HepG2 (cell line): ENCODE results near the gene DGKG. TPM values are rescaled to one million over a fixed set of nuclear protein-coding genes. Genes with fewer than 3 reads are reported as not detected.

Experiments used
- ATAC-seq: fragments of 200-7000 bp; cut with Tn5 transposase; 3 replicates; pipeline ENCODE4 v1.9.1; 2020; ENCODE audit warnings: mild to moderate bottlenecking, moderate library complexity
- BruUV-seq: library from RNA; stranded (reverse); fragments of 400-500 nt; replicated peaks from 2 replicates; lab custom pipeline; 2021; lab: Mats Ljungman, UMichigan
- CTCF ChIA-PET: fragments of 300-600 bp; formaldehyde crosslinking; extraction: SDS; loops from one replicate; lab custom pipeline; 2021; ENCODE audit warnings: low total read pairs, inconsistent platforms, low intra/inter-chr PET ratio; lab: Yijun Ruan, JAX
- POLR2A ChIA-PET: fragments of 350-600 bp; sonication (Branson Sonifier 250); formaldehyde crosslinking; loops from one replicate; lab custom pipeline; 2020; ENCODE audit warnings: antibody characterized with exemption, inconsistent platforms; lab: Yijun Ruan, JAX
- DNase-seq: peaks from one replicate; pipeline ENCODE4 v3.0.0-alpha.2; 2015; ENCODE audit warnings: low spot score
- FAIRE-seq: peaks from 3 replicates; lab custom pipeline; 2011; peaks lifted over from hg19 to GRCh38; lab: Jason Lieb, UNC
- H2AFZ ChIP-seq: one replicate; pipeline ENCODE4 v1.6.1; 2011; ENCODE audit warnings: low read length, inconsistent platforms
- H3K27ac ChIP-seq: fragments of 300-600 bp; 3 replicates; pipeline ENCODE4 v1.8.0; 2011; ENCODE audit warnings: mixed run types, mild to moderate bottlenecking, mixed read lengths, low read length, inconsistent platforms; ENCODE audit not compliant: insufficient read depth; ENCODE audit errors: extremely low read length
- H3K27me3 ChIP-seq, 2 experiments: fragments of 200-600 bp in 1 of 2; 2 replicates in 1 of 2; 3 replicates in 1 of 2; pipeline versions ENCODE4 v1.6.0 to v1.8.0; 2011; ENCODE audit warnings: low read length in 2 of 2, mild to moderate bottlenecking in 2 of 2, moderate library complexity in 2 of 2, inconsistent platforms in 1 of 2; ENCODE audit not compliant: insufficient read depth in 2 of 2, control insufficient read depth in 1 of 2
- H3K36me3 ChIP-seq, 2 experiments: fragments of 200-600 bp in 1 of 2; replicated peaks in 1 of 2; 2 replicates in 1 of 2; 3 replicates in 1 of 2; pipeline versions ENCODE4 v1.5.1 to v1.8.0; 2011; ENCODE audit warnings: low read length in 2 of 2, inconsistent platforms in 1 of 2; ENCODE audit not compliant: insufficient read depth in 2 of 2, control insufficient read depth in 1 of 2
- H3K4me1 ChIP-seq: 2 replicates; pipeline ENCODE4 v1.5.1; 2012; ENCODE audit warnings: low read length, inconsistent platforms; ENCODE audit not compliant: insufficient read depth
- H3K4me2 ChIP-seq: 2 replicates; pipeline ENCODE4 v1.6.0; 2011; ENCODE audit warnings: low read depth, low read length, inconsistent platforms
- H3K4me3 ChIP-seq, 3 experiments: fragments of 200-600 bp in 1 of 3; sonication (generic), shearing (Covaris generic) in 1 of 3; replicated peaks in 1 of 3; 2 replicates each; pipeline ENCODE4 v1.5.1; 2011 to 2016; ENCODE audit warnings: low read length in 3 of 3, inconsistent platforms in 2 of 3, low read depth in 2 of 3, mild to moderate bottlenecking in 2 of 3, control low read depth in 1 of 3, mixed read lengths in 1 of 3; ENCODE audit not compliant: insufficient read depth in 1 of 3
- H3K79me2 ChIP-seq: one replicate; pipeline ENCODE4 v1.6.1; 2011; ENCODE audit warnings: low read length, inconsistent platforms; ENCODE audit not compliant: insufficient read depth
- H3K9ac ChIP-seq: 2 replicates; pipeline ENCODE4 v1.6.0; 2011; ENCODE audit warnings: mild to moderate bottlenecking, low read depth, low read length, inconsistent platforms; ENCODE audit not compliant: insufficient read depth
- H3K9me3 ChIP-seq: 2 replicates; pipeline ENCODE4 v1.5.1; 2012; ENCODE audit warnings: mild to moderate bottlenecking, low read length
- H4K20me1 ChIP-seq: 2 replicates; pipeline ENCODE4 v1.6.0; 2011; ENCODE audit warnings: inconsistent platforms, mild to moderate bottlenecking, low read length, moderate library complexity; ENCODE audit not compliant: insufficient read depth
- ARID2 ChIP-seq: sonication (generic); formaldehyde crosslinking; IDR thresholded peaks from 2 replicates; pipeline ENCODE4 v1.8.1; 2022; ENCODE audit warnings: mild to moderate bottlenecking, missing genetic modification reagents, borderline replicate concordance
- GATA4 ChIP-seq: sonication (generic); IDR thresholded peaks from 2 replicates; pipeline ENCODE4 v1.6.1; 2016; ENCODE audit warnings: antibody characterized with exemption, low read depth, borderline replicate concordance
- HNF4A ChIP-seq: sonication (generic); formaldehyde crosslinking; IDR thresholded peaks from 2 replicates; pipeline ENCODE4 v1.4.0; 2020; ENCODE audit warnings: missing genetic modification reagents
- MZF1 ChIP-seq: sonication (generic); formaldehyde crosslinking; IDR thresholded peaks from 2 replicates; pipeline ENCODE4 v1.8.1; 2023; ENCODE audit warnings: mild to moderate bottlenecking, missing genetic modification reagents, borderline replicate concordance
- NKX3-1 ChIP-seq: sonication (generic); formaldehyde crosslinking; IDR thresholded peaks from 2 replicates; pipeline ENCODE4 v1.5.0; 2020; ENCODE audit warnings: missing genetic modification reagents
- PATZ1 ChIP-seq: sonication (generic); formaldehyde crosslinking; IDR thresholded peaks from 2 replicates; pipeline ENCODE4 v1.4.0; 2020; ENCODE audit warnings: missing genetic modification reagents
- PBX3 ChIP-seq: sonication (generic); formaldehyde crosslinking; IDR thresholded peaks from 2 replicates; pipeline ENCODE4 v1.8.1; 2023; ENCODE audit warnings: missing genetic modification reagents, inconsistent platforms, borderline replicate concordance
- PREB ChIP-seq: sonication (generic); formaldehyde crosslinking; IDR thresholded peaks from 2 replicates; pipeline ENCODE4 v1.4.0; 2020; ENCODE audit warnings: missing genetic modification reagents
- RFXANK ChIP-seq: IDR thresholded peaks from 2 replicates; pipeline ENCODE4 v1.6.1; 2016
- RFXAP ChIP-seq: sonication (generic); formaldehyde crosslinking; IDR thresholded peaks from 2 replicates; pipeline ENCODE4 v1.4.0; 2020; ENCODE audit warnings: missing genetic modification reagents, borderline replicate concordance
- SMC3 ChIP-seq: IDR thresholded peaks from 2 replicates; pipeline ENCODE4 v1.6.1; 2011; ENCODE audit warnings: low read length, improper control_type of control experiment
- ZBTB3 ChIP-seq: sonication (generic); formaldehyde crosslinking; IDR thresholded peaks from 2 replicates; pipeline ENCODE4 v1.4.0; 2020; ENCODE audit warnings: low read depth, mild to moderate bottlenecking, moderate library complexity, missing genetic modification reagents, borderline replicate concordance
- ZFP37 ChIP-seq: sonication (generic); formaldehyde crosslinking; IDR thresholded peaks from 2 replicates; pipeline ENCODE4 v1.4.0; 2020; ENCODE audit warnings: missing genetic modification reagents, borderline replicate concordance
- ZMAT5 ChIP-seq: sonication (generic); formaldehyde crosslinking; IDR thresholded peaks from 2 replicates; pipeline ENCODE4 v1.5.0; 2020; ENCODE audit warnings: mild to moderate bottlenecking, low read depth, missing genetic modification reagents, borderline replicate concordance
- ZNF3 ChIP-seq: IDR thresholded peaks from 2 replicates; pipeline ENCODE4 v1.7.0; 2017; ENCODE audit warnings: inconsistent platforms
- ZNF333 ChIP-seq: sonication (generic); formaldehyde crosslinking; IDR thresholded peaks from 2 replicates; pipeline ENCODE4 v1.4.0; 2020; ENCODE audit warnings: mild to moderate bottlenecking, missing genetic modification reagents, borderline replicate concordance
- ZNF34 ChIP-seq: sonication (generic); formaldehyde crosslinking; IDR thresholded peaks from 2 replicates; pipeline ENCODE4 v1.4.0; 2020; ENCODE audit warnings: mild to moderate bottlenecking, missing genetic modification reagents, borderline replicate concordance
- ZNF564 ChIP-seq: sonication (generic); formaldehyde crosslinking; IDR thresholded peaks from 2 replicates; pipeline ENCODE4 v1.8.1; 2023; ENCODE audit warnings: mild to moderate bottlenecking, missing genetic modification reagents
- ZNF644 ChIP-seq: IDR thresholded peaks from 2 replicates; pipeline ENCODE4 v1.6.1; 2016; ENCODE audit warnings: low read depth
- WGBS: methylation state at CpG from one replicate; pipeline ENCODE4 v1.1.6; 2017; ENCODE audit warnings: low lambda C conversion rate; 5-methylcytosine and 5-hydroxymethylcytosine counted together
- in situ Hi-C: cut with HindIII; loops from 2 replicates; pipeline ENCODE4 v1.10.0; 2017; ENCODE audit warnings: low pct_unique_long_range_greater_than_20kb; ENCODE audit not compliant: extremely low pct_ligation_motif_present
- intact Hi-C: fragments of 100-400 bp; cut with micrococcal nuclease; formaldehyde crosslinking; loops from one replicate; pipeline ENCODE4 v1.10.0; 2022; ENCODE audit not compliant: unreplicated experiment
- polyA plus RNA-seq, 8 experiments: library from polyadenylated mRNA; depleted of rRNA in 3 of 8; stranded (reverse) in 7 of 8; unstranded in 1 of 8; fragments of >200 nt; fragmentation: Illumina TruSeq in 4 of 8; extraction: Trizol in 4 of 8; gene quantifications; 2 replicates each; pipeline versions ENCODE4 v1.2.1 to v1.2.3, GENCODE V29; 2011 to 2016; ENCODE audit warnings: low read depth in 4 of 8, missing spikeins in 1 of 8, mixed read lengths in 1 of 8; ENCODE audit not compliant: insufficient read depth in 1 of 8
- total RNA-seq, 5 experiments: library from RNA; depleted of rRNA; stranded (reverse); fragments of >200 nt; fragmentation: Illumina TruSeq; extraction: Trizol; gene quantifications; 2 replicates each; pipeline ENCODE4 v1.2.3, GENCODE V29; 2016; ENCODE audit warnings: low read depth in 1 of 5

DGKG gene
- total and polyA plus RNA-seq, 2 of the 13 experiments (the other 11 are each of a cell fraction or from before 2014, with no cell fraction given): 3.8 to 6.2 TPM

GRCh38 chr3:186117521-186118134, 244.4 kb downstream of the DGKG start (continued):
- TF ChIP-seq PATZ1 (no peak), ZNF333 (CRISPR knock-in tag) (no peak), ZNF644 (no peak), ZNF3 (no peak), ARID2 (CRISPR knock-in tag) (no peak), ZFP37 (CRISPR knock-in tag) (no peak), PREB (no peak)

- H3K9me3 ChIP-seq: no peaks in the 10 kb centered on the region
- no peaks in the 10 kb centered on the region for H3K79me2 ChIP-seq
- no peak overlapping the region for H3K4me3 ChIP-seq
- POLR2A ChIA-PET: no interaction called here
- FAIRE-seq (no peak), ATAC-seq (no peak), DNase-seq (no peak)
- H3K4me2 ChIP-seq: no peak overlapping the region
- 79% methylated on average over 15 of the region's 15 CpGs for WGBS
- H3K4me1 ChIP-seq: peaks cover 33% of the 10 kb centered on the region
- no peaks in the 10 kb centered on the region for H3K36me3 ChIP-seq
- no peak overlapping the region for H3K9ac ChIP-seq
- H3K27ac ChIP-seq: no peak overlapping the region
- no TSS peak for BruUV-seq
- CTCF ChIA-PET: no interaction called here
- H2AFZ ChIP-seq: no peak overlapping the region
- H3K27me3 ChIP-seq: peaks cover 0 to 6% of the 10 kb centered on the region in 2 experiments; a peak in 1 of 5 replicates
- no peaks in the 10 kb centered on the region for H4K20me1 ChIP-seq
- in situ Hi-C loops: loop anchor here (10.0 kb wide), 1 partner anchor 129 kb away; no protein-coding TSS in a partner anchor
- intact Hi-C loops: no loop called here
- no peak for TF ChIP-seq HNF4A (CRISPR knock-in tag)
- no peak for TF ChIP-seq ZMAT5
- no peak for TF ChIP-seq ZNF34
- TF ChIP-seq SMC3: no peak
- no peak for TF ChIP-seq PBX3 (CRISPR knock-in tag)
- no peak for TF ChIP-seq ZBTB3 (CRISPR knock-in tag)
- no peak for TF ChIP-seq RFXANK (CRISPR knock-in tag)
- TF ChIP-seq MZF1: no peak
- no peak for TF ChIP-seq RFXAP (CRISPR knock-in tag)
- TF ChIP-seq ZNF564: no peak
- no peak for TF ChIP-seq NKX3-1 (CRISPR knock-in tag)
- TF ChIP-seq GATA4: no peak
These were observed 246.6 kb downstream of the DGKG start for GRCh38 chr3:186115239-186115996.
